Testis (tissue), 2 donors: Measurements from ENCODE around the gene BRD2.
"Not testable (repeated sequence)": the region's sequence is repeated elsewhere in the genome, so short reads cannot be mapped to it uniquely, and the experiment has no call there.

ENCODE experiments used
- CTCF ChIP-seq, 3 experiments: fragments of 450-650 bp in 2 of 3; fragments of 200-600 bp in 1 of 3; sonication (generic) in 1 of 3; IDR thresholded peaks; one replicate each; pipeline ENCODE4 v1.5.1; 2016 to 2019; ENCODE audit warnings: antibody characterized with exemption in 3 of 3, mild to moderate bottlenecking in 2 of 3, moderate library complexity in 1 of 3
- POLR2A ChIP-seq: fragments of 450-650 bp; IDR thresholded peaks from one replicate; pipeline ENCODE4 v1.6.1; 2017; ENCODE audit warnings: antibody characterized with exemption, mild to moderate bottlenecking, moderate library complexity

- TF ChIP-seq CTCF (IDR thresholded peaks at IDR 0.05); POLR2A: not testable (repeated sequence)
Observed at GRCh38 chr6:32942555-32943123, 25.8 kb upstream of the BRD2 start.
